ENCODE results near the gene FRMD1.

FRMD1 gene

DNA sequence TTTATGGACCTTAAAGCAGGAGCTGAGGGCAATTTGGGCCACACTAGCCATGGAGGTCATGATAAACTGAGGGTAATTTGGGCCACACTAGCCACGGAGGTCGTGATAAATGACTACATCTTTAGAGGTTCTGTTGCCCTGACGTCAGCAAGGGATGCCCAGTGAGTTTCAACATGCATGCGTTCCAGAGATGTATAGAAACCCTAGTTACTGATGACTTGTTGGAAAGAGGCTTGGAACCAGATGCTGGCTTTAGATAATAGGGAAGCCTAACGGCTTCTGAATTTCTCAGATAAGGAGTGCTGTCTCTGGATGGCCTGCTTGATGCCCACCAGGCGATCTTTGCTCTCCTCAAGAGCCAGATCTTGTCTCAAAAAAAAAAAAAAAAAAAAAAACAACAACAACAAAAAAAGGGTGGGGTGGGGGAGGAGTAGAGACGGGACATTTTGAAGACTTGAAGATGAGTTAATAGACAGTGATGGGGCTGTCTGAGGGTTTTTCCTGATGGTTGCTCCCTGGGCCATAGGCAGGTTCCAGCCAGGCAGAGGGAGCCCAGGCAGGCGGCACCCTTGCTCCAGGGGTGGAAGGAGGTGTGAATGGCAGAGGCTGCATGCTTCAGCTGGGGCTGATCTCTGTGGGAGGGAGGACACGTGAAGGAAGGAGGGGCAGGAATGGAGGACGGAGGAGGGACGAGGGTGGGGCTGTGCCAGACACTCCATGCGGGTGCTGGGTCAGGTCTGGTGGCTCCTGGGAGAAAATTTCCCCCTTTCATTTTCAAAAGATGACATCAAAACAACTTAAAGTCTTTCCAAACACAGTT is 27.0 kb upstream of the FRMD1 start:
- Histone ChIP-seq H3K27me3 (ENCODE audit: insufficient read depth, poor library complexity, severe bottlenecking) (peaks cover 5% of the 10 kb centered on the region), H3K27ac (replicated peaks) (no peak overlapping the region), H3K4me3 (replicated peaks; ENCODE audit: insufficient read depth, low read length) (no peak overlapping the region)
- no peak for TF ChIP-seq POLR2AphosphoS5 (IDR thresholded peaks at IDR 0.05; ENCODE audit: low read depth)
- TF ChIP-seq SPI1 (IDR thresholded peaks at IDR 0.05; ENCODE audit: borderline replicate concordance, low read depth), result no peak
- TF ChIP-seq, protein P1, sequence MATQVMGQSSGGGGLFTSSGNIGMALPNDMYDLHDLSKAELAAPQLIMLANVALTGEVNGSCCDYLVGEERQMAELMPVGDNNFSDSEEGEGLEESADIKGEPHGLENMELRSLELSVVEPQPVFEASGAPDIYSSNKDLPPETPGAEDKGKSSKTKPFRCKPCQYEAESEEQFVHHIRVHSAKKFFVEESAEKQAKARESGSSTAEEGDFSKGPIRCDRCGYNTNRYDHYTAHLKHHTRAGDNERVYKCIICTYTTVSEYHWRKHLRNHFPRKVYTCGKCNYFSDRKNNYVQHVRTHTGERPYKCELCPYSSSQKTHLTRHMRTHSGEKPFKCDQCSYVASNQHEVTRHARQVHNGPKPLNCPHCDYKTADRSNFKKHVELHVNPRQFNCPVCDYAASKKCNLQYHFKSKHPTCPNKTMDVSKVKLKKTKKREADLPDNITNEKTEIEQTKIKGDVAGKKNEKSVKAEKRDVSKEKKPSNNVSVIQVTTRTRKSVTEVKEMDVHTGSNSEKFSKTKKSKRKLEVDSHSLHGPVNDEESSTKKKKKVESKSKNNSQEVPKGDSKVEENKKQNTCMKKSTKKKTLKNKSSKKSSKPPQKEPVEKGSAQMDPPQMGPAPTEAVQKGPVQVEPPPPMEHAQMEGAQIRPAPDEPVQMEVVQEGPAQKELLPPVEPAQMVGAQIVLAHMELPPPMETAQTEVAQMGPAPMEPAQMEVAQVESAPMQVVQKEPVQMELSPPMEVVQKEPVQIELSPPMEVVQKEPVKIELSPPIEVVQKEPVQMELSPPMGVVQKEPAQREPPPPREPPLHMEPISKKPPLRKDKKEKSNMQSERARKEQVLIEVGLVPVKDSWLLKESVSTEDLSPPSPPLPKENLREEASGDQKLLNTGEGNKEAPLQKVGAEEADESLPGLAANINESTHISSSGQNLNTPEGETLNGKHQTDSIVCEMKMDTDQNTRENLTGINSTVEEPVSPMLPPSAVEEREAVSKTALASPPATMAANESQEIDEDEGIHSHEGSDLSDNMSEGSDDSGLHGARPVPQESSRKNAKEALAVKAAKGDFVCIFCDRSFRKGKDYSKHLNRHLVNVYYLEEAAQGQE (IDR thresholded peaks at IDR 0.05; ENCODE audit: insufficient replicate concordance, low read depth), result no peak
- TF ChIP-seq, protein P2, sequence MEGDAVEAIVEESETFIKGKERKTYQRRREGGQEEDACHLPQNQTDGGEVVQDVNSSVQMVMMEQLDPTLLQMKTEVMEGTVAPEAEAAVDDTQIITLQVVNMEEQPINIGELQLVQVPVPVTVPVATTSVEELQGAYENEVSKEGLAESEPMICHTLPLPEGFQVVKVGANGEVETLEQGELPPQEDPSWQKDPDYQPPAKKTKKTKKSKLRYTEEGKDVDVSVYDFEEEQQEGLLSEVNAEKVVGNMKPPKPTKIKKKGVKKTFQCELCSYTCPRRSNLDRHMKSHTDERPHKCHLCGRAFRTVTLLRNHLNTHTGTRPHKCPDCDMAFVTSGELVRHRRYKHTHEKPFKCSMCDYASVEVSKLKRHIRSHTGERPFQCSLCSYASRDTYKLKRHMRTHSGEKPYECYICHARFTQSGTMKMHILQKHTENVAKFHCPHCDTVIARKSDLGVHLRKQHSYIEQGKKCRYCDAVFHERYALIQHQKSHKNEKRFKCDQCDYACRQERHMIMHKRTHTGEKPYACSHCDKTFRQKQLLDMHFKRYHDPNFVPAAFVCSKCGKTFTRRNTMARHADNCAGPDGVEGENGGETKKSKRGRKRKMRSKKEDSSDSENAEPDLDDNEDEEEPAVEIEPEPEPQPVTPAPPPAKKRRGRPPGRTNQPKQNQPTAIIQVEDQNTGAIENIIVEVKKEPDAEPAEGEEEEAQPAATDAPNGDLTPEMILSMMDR (IDR thresholded peaks at IDR 0.05; ENCODE audit: insufficient read depth, low read length), result no peak
- DNase-seq (ENCODE audit: low read depth in 1 of 2, low spot score in 1 of 2), result no peak

DNA sequence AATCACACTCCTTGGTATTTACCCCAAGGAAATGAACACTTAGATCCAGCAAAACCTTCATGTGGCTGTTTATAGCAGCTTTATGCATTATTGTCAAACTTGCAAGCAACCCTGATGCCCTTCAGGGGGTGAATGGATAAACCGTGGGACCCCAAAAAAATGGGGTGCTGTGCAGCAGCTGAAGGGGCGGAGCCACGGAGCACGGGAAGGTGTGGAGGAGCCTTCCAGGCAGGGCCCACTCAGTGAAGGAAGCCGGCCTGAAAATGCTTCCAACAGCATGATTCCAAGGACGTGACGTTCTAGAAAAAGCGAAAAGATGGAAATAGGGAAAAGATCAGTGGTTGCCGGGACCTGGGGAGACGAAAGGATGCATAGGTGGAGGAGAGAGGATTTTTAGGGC is 25.6 kb upstream of the FRMD1 start:
- H3K4me3 ChIP-seq (replicated peaks; ENCODE audit: insufficient read depth, low read length), result no peak overlapping the region
- no peak for DNase-seq (ENCODE audit: low read depth in 1 of 2, low spot score in 1 of 2)
- H3K27me3 ChIP-seq (ENCODE audit: insufficient read depth, poor library complexity, severe bottlenecking), result peaks cover 7% of the 10 kb centered on the region
- TF ChIP-seq, protein P2 (IDR thresholded peaks at IDR 0.05; ENCODE audit: insufficient read depth, low read length), result no peak
- TF ChIP-seq, protein P1 (IDR thresholded peaks at IDR 0.05; ENCODE audit: insufficient replicate concordance, low read depth), result no peak
- TF ChIP-seq SPI1 (IDR thresholded peaks at IDR 0.05; ENCODE audit: borderline replicate concordance, low read depth) (no peak), GABPA (IDR thresholded peaks at IDR 0.05; ENCODE audit: low read depth) (no peak), POLR2AphosphoS5 (IDR thresholded peaks at IDR 0.05; ENCODE audit: low read depth) (no peak)
- H3K27ac ChIP-seq (replicated peaks), result no peak overlapping the region

DNA sequence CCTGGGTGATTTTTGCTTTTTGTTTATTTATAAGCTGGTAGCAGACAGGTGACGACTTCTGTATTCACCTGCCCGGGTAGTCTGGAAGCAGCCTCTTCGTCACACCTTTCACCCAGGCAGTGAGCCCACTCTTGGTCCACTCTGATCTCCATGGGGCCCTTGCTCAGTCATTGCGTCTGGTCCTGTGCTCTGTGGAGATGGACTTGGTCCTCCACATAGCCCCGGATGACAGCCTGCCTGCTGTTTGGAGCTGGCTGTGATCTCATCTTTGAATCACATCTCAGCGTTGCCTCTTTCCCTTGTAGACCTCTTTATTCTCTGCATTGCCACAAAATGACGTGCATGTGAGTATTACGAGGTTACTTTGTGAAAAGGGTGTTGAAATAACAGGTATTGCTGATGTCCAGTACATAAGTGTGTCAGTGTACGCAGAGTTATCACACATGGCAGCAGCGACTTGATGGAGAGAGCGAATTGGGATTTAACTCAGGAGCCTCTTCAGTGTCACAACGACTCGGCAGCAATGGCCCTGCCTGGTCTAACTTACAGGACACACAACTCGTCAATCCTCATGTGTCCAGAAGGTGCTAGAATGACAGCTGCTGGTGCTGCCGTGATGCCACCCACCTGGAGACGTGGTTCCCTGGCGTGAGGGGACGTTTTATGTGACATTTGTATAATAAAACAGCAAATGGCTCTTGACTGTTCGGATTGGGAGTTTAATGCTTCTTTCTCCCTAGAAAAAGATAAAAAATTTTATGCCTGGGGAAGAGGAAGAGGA is 24.2 kb upstream of the FRMD1 start:
- peaks cover 7% of the 10 kb centered on the region for H3K27me3 ChIP-seq (ENCODE audit: insufficient read depth, poor library complexity, severe bottlenecking)
- no peak overlapping the region for H3K27ac ChIP-seq (replicated peaks)
- no peak for DNase-seq (ENCODE audit: low read depth in 1 of 2, low spot score in 1 of 2)

More for the DNA sequence above, 24.2 kb upstream of the FRMD1 start:
- no peak overlapping the region for H3K4me3 ChIP-seq (replicated peaks; ENCODE audit: insufficient read depth, low read length)
- TF ChIP-seq SPI1 (IDR thresholded peaks at IDR 0.05; ENCODE audit: borderline replicate concordance, low read depth) (no peak), GABPA (IDR thresholded peaks at IDR 0.05; ENCODE audit: low read depth) (no peak), POLR2AphosphoS5 (IDR thresholded peaks at IDR 0.05; ENCODE audit: low read depth) (no peak)
- TF ChIP-seq, protein P2 (IDR thresholded peaks at IDR 0.05; ENCODE audit: insufficient read depth, low read length), result no peak
- TF ChIP-seq, protein P1 (IDR thresholded peaks at IDR 0.05; ENCODE audit: insufficient replicate concordance, low read depth), result no peak
